GM18505 (cell line): ENCODE data around the gene AXIN1.
"Not testable (repeated sequence)": the region's sequence is repeated elsewhere in the genome, so short reads cannot be mapped to it uniquely, and the experiment has no call there.

Experiments
- ATAC-seq: cut with Tn5 transposase; IDR thresholded peaks from one replicate; pipeline ENCODE4 v1.9.1; 2021; ENCODE audit not compliant: unreplicated experiment
- POLR2A ChIP-seq: IDR thresholded peaks from 4 replicates; pipeline ENCODE4 v1.6.1; 2011; ENCODE audit warnings: borderline replicate concordance; ENCODE audit not compliant: insufficient read depth, insufficient read length; ENCODE audit errors: extremely low read depth

AXIN1 gene

GRCh38 chr16:379183-379960, 26.8 kb upstream of the AXIN1 start:
- no peak for TF ChIP-seq POLR2A
- ATAC-seq = no peak

GRCh38 chr16:378821-379182, 26.3 kb upstream of the AXIN1 start:
- no peak for TF ChIP-seq POLR2A
- ATAC-seq = no peak

DNA sequence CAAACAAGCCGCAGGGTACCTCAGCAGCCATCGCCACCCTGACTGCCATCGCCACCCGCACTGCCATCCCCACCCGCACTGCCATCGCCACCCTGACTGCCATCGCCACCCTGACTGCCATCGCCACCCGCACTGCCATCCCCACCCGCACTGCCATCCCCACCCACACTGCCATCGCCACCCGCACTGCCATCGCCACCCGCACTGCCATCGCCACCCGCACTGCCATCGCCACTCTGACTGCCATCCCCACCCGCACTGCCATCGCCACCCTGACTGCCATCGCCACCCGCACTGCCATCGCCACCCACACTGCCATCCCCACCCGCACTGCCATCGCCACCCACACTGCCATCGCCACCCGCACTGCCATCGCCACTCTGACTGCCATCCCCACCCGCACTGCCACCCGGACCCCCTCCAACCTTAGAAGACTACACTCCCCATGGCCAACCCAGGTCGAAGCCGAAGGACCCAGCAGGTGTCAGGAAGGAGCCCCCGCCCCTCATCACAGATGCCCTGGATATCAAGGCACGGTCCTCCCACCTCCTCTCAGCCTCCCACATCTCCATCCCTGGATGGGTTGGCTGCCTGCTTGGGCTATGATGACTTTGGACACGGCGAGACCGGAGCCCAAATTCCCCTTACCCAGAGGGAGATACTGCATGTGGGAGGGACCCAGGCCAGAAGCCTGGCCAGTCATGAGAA, 25.7 kb upstream of the AXIN1 start:
- ATAC-seq = not testable (repeated sequence)

DNA sequence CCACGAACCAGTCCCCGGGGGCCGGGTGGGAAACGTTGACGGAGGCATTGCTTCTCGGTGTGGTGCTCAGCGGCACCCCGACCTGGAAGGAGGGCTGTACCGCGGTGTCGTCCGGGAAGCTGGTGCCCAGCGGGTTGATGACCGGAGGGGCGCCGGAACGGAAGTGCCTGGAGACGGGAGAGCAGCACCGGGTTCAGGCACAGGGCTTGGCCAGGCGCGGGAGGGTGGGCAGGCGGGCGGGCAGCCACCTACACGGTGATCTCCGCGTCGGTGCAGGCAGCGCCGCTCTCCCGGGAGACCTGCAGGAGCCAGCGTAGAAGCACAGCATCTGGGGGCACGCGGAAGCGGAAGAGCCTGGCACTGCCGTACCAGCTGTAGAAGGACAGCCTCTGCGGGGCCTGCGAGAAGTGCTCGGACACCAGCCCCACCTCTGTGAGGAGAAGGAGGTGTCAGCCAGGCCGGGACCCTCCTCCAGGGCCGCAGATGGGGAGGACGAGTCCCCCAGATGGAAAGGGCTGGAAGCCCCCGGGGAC, 25.0 kb upstream of the AXIN1 start:
- no peak for ATAC-seq
- TF ChIP-seq POLR2A = no peak

- no peak for TF ChIP-seq POLR2A
- ATAC-seq = no peak
Measured at GRCh38 chr16:376817-377418, 24.4 kb upstream of the AXIN1 start.

GRCh38 chr16:375927-376816, 23.6 kb upstream of the AXIN1 start:
- no peak for ATAC-seq
- TF ChIP-seq POLR2A = no peak

- no peak for ATAC-seq
- TF ChIP-seq POLR2A = no peak
Measured at GRCh38 chr16:375212-375611, 22.7 kb upstream of the AXIN1 start.

- TF ChIP-seq POLR2A = no peak
Measured at GRCh38 chr16:374616-374926, 22.0 kb upstream of the AXIN1 start.

GRCh38 chr16:373848-374615, 21.5 kb upstream of the AXIN1 start:
- TF ChIP-seq POLR2A = no peak
- no peak for ATAC-seq

More at GRCh38 chr16:374616-374926, 22.0 kb upstream of the AXIN1 start:
- no peak for ATAC-seq

DNA sequence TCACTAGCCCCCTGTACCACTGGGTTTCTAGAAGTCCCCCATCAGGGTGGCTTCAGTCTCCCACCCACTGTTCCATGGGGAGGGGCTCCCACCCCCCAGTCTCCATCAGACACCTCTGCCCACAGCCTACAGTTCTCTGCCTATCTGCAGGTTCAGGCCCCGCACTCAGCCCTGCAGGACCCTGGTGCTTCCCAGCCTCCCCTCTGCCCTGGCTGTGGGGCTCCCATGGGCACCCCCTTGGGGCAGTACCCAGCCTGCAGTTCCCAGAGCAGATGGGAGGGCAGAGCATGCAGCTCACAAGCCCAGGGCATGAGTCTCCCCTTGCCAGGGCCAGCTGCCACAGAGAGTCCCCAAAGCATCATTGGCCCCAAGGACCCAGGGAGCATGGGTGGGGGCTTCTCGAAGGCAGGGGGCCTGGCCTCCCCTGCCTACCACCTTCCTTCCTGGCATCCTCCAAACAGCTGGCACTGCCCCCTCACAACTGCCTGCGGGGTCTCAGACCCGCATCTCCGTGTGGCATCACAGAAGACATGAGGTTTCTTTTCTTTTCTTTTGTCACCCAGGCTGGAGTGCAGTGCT, 20.6 kb upstream of the AXIN1 start:
- TF ChIP-seq POLR2A = no peak
- no peak for ATAC-seq

DNA sequence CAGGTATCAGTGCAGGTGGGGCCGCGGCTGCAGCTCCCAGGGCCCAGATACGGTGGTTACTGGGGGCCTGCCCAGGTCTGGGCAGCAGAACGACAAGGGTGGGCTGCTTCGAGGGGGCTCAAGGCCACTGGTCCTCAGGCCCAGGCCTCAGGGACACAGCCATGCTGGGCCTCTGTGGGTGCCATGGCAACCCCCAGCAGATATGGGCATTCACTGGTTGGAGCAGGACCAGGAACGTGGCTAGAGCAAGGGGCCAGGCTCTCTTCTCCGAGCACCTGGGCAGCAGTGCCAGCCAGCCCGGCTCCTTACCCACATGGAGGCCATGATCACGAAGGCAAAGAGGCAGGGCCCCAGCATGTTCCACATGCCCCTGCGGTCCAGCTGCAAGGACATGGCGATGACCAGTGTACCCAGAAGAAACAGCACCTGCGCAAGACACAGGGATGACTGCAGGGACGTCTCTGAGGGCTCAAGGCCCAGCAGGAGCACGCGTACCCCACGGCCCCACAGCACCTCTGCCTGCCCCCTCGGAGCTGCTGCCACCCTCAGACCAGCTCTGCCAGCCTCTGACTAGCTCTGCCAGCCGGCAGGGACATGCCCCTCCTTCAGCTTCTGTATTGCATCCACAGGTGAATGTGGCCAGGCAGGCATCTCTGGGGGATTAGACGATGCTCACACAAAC, 19.9 kb upstream of the AXIN1 start:
- no peak for ATAC-seq
- no peak for TF ChIP-seq POLR2A

DNA sequence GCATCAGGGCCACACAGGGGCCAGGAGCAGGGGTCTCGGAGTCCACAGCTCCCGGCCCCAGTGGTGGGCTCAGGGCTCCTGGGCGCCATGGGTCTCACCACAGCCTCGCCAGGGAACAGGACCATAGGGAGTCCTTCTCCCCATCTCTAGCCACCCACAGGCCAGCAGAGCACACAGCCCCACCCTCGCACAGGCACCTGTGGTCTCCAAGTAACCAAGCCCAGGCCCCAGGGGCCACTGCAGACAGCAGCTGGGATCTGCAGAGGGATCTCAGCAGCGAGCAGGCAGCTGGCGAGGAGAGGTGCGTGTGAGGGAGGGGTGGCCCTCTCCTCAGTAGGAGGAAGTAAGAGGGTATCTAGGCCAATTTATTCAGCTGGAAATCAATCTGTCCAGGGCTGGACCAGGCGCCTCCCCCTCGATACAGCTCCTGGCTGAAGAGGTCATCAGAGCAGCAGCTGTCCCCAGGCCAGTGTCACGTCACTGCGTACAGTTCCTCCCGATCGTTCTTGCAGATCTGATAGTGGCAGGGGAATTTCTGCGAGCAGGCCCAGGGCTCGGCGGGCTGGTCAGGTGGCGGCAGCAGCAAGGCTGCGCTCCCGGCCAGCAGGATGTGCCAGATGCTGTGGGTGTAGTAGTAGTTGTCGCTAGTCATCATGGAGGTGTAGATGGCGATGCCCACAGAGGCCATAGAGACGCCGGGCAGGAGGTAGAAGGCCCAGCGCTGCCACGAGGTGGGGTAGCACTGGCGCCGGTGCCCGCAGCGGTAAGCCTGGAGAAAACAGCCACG, 19.2 kb upstream of the AXIN1 start:
- ATAC-seq = no peak
- no peak for TF ChIP-seq POLR2A
